SK-N-SH (cell line): ENCODE measurements around the gene NSMCE1. TPM values are rescaled to one million over a fixed set of nuclear protein-coding genes. Genes with fewer than 3 reads are reported as not detected.

Experiments used
- CTCF ChIA-PET: fragments of 300-600, 350-600 bp; formaldehyde crosslinking; extraction: SDS; loops from one replicate; lab custom pipeline; 2021; lab: Yijun Ruan, JAX
- POLR2A ChIA-PET: fragments of 350-600 bp; sonication (Branson Sonifier 250); formaldehyde crosslinking; extraction: SDS; loops from one replicate; lab custom pipeline; 2020; ENCODE audit warnings: antibody characterized with exemption, inconsistent platforms; lab: Yijun Ruan, JAX
- DNase-seq: peaks from one replicate; pipeline ENCODE4 v3.0.0; 2012
- H2AFZ ChIP-seq: fragments of 200-600 bp; sonication (generic); 2 replicates; pipeline ENCODE4 v1.8.1; 2016; ENCODE audit warnings: antibody characterized with exemption, mild to moderate bottlenecking, low read depth
- H3F3A ChIP-seq: fragments of 200-600 bp; sonication (generic); replicated peaks from 2 replicates; pipeline ENCODE3; 2016; ENCODE audit warnings: antibody characterized with exemption, mild to moderate bottlenecking; ENCODE audit not compliant: insufficient read depth
- H3K27ac ChIP-seq, 2 experiments: fragments of 200-500 bp in 1 of 2; fragments of 200-600 bp in 1 of 2; sonication (Bioruptor generic) in 1 of 2; sonication (generic), shearing (Covaris generic) in 1 of 2; 2 replicates each; pipeline versions ENCODE4 v1.5.1 to v1.6.1; 2014 to 2016; ENCODE audit warnings: low read depth in 2 of 2, inconsistent platforms in 1 of 2, low read length in 1 of 2, mild to moderate bottlenecking in 1 of 2, mixed read lengths in 1 of 2
- H3K27me3 ChIP-seq: fragments of 200-600 bp; sonication (generic), shearing (Covaris generic); 2 replicates; pipeline ENCODE4 v1.6.1; 2016; ENCODE audit warnings: mixed run types; ENCODE audit not compliant: insufficient read depth
- H3K36me3 ChIP-seq, 2 experiments: fragments of 200-500 bp in 1 of 2; fragments of 200-600 bp in 1 of 2; sonication (Bioruptor generic) in 1 of 2; sonication (generic) in 1 of 2; replicated peaks in 1 of 2; 2 replicates each; pipeline versions ENCODE3 to v1.5.1; 2014 to 2016; ENCODE audit warnings: low read length in 1 of 2, mild to moderate bottlenecking in 1 of 2; ENCODE audit not compliant: insufficient read depth in 2 of 2, control insufficient read depth in 1 of 2
- H3K4me1 ChIP-seq, 2 experiments: fragments of 200-500 bp in 1 of 2; fragments of 200-600 bp in 1 of 2; sonication (Bioruptor generic) in 1 of 2; sonication (generic), shearing (Covaris generic) in 1 of 2; 2 replicates each; pipeline versions ENCODE4 v1.5.1 to v1.6.1; 2014 to 2016; ENCODE audit warnings: low read depth in 1 of 2, low read length in 1 of 2, mixed run types in 1 of 2; ENCODE audit not compliant: insufficient read depth in 2 of 2, control insufficient read depth in 1 of 2
- H3K4me2 ChIP-seq: fragments of 200-600 bp; sonication (generic), shearing (Covaris generic); 2 replicates; pipeline ENCODE4 v1.6.1; 2017; ENCODE audit warnings: mixed run types
- H3K4me3 ChIP-seq, 2 experiments: fragments of 200-500 bp in 1 of 2; fragments of 200-600 bp in 1 of 2; sonication (Bioruptor generic) in 1 of 2; sonication (generic), shearing (Covaris generic) in 1 of 2; 2 replicates each; pipeline versions ENCODE4 v1.5.1 to v1.8.1; 2014 to 2016; ENCODE audit warnings: low read depth in 2 of 2, inconsistent platforms in 1 of 2, low read length in 1 of 2, mild to moderate bottlenecking in 1 of 2, mixed read lengths in 1 of 2, moderate library complexity in 1 of 2
- H3K79me2 ChIP-seq: fragments of 200-600 bp; sonication (generic); 2 replicates; pipeline ENCODE4 v1.8.1; 2017; ENCODE audit warnings: mild to moderate bottlenecking; ENCODE audit not compliant: insufficient read depth
- H3K9ac ChIP-seq: fragments of 200-600 bp; sonication (generic); 2 replicates; pipeline ENCODE4 v1.6.1; 2017; ENCODE audit warnings: mixed run types
- H3K9me2 ChIP-seq: fragments of 200-600 bp; sonication (generic); 2 replicates; pipeline ENCODE4 v1.6.1; 2017; ENCODE audit warnings: mixed run types
- H3K9me3 ChIP-seq: fragments of 200-600 bp; sonication (generic); 2 replicates; pipeline ENCODE4 v1.6.1; 2017; ENCODE audit warnings: mixed run types, mild to moderate bottlenecking, moderate library complexity
- H4K20me1 ChIP-seq: fragments of 200-600 bp; sonication (generic); 2 replicates; pipeline ENCODE4 v1.6.1; 2017; ENCODE audit warnings: mild to moderate bottlenecking, mixed run types; ENCODE audit not compliant: insufficient read depth
- FOXM1 ChIP-seq: IDR thresholded peaks from 2 replicates; pipeline ENCODE4 v1.4.0; 2012; ENCODE audit warnings: low read depth, mild to moderate bottlenecking
- JUND ChIP-seq: IDR thresholded peaks from 2 replicates; pipeline ENCODE4 v1.4.0; 2012
- MXI1 ChIP-seq: IDR thresholded peaks from 2 replicates; pipeline ENCODE4 v1.6.1; 2012; ENCODE audit warnings: mild to moderate bottlenecking, low read depth, low read length, improper control_type of control experiment
- NRF1 ChIP-seq: IDR thresholded peaks from 2 replicates; pipeline ENCODE4 v1.6.1; 2012; ENCODE audit warnings: low read depth, mild to moderate bottlenecking, low read length
- POLR2AphosphoS5 ChIP-seq: IDR thresholded peaks from 2 replicates; pipeline ENCODE4 v1.6.1; 2012; ENCODE audit warnings: low read depth, low read length
- RXRA ChIP-seq: IDR thresholded peaks from 2 replicates; pipeline ENCODE4 v1.4.0; 2012; ENCODE audit warnings: low read depth, mild to moderate bottlenecking, borderline replicate concordance
- TAF1 ChIP-seq: IDR thresholded peaks from 2 replicates; pipeline ENCODE4 v1.6.1; 2012; ENCODE audit warnings: low read depth, mild to moderate bottlenecking, low read length, moderate library complexity, borderline replicate concordance
- YY1 ChIP-seq: IDR thresholded peaks from 2 replicates; pipeline ENCODE4 v1.4.0; 2012; ENCODE audit warnings: low read depth, mild to moderate bottlenecking
- WGBS: methylation state at CpG from one replicate; pipeline ENCODE4 v1.1.6; 2017; ENCODE audit warnings: low lambda C conversion rate; 5-methylcytosine and 5-hydroxymethylcytosine counted together
- polyA plus RNA-seq, 3 experiments: library from polyadenylated mRNA; depleted of rRNA; stranded (reverse); fragments of >200 nt; gene quantifications; 2 replicates each; pipeline ENCODE4 v1.2.3, GENCODE V29; 2012
- TF ChIP-seq, protein P1 (sequence below): IDR thresholded peaks from 2 replicates; pipeline ENCODE4 v1.4.0; 2012; ENCODE audit warnings: low read depth
- TF ChIP-seq, protein P2 (sequence below): IDR thresholded peaks from 2 replicates; pipeline ENCODE4 v1.6.1; 2012; ENCODE audit warnings: mild to moderate bottlenecking, low read depth, low read length, moderate library complexity
- TF ChIP-seq, protein P3 (sequence below): IDR thresholded peaks from 2 replicates; pipeline ENCODE4; 2012

NSMCE1 gene
- polyA plus RNA-seq, 1 of the 3 experiments (the other 2 are of a cell fraction), result 39.8 TPM

DNA sequence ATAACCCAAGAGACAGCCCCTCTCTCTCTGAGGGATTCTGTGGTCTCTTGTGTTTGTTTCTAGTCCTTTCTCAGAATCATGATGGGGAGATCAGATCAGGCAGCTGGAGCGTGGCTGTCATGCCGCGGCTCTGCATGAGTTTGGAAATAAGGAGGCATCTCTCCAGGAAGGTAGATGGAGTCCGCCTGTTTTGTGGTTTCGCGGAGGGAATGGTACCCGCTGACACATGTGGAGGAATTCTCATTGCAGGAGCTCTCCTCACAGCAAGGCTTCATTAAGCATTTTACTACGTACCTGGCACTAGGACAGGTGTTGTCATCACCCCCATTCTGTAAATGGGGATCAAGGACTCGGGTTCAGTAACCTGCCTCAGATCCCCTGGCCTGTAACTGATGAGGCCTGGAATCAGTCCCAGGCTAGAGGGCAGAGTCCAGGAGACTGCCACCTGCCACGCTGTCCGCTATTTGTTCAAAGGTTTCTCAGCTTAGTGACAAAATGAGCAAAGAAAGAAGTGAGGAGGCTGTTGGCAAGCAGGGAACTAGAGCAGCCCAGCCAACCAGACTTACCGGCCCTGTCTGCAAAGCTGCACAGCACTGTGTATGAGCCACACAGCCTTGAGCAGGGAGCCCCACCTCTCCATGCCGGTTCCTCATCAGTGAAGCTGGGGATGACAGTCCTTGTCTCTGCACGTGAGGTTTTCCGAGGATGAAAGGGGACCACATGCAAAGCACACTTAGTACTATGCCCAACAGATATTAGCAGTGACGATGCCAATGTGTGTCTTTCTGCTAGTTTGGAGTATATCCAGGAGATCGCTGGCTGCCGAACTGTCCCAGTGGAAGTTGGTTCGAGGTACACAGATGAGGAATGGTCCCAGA is 54.2 kb downstream of the NSMCE1 start:
- Histone ChIP-seq H2AFZ (no peak overlapping the region), H3K27ac (no peak overlapping the region), H3K4me1 (no peaks in the 10 kb centered on the region; a peak in 1 of 4 replicates), H3K4me2 (no peak overlapping the region), H3K9ac (no peak overlapping the region), H3F3A (no peaks in the 10 kb centered on the region), H4K20me1 (no peaks in the 10 kb centered on the region), H3K36me3 (peaks cover 0 to 3% of the 10 kb centered on the region in 2 experiments), H3K27me3 (no peaks in the 10 kb centered on the region), H3K79me2 (no peaks in the 10 kb centered on the region), H3K4me3 (no peak overlapping the region), H3K9me3 (no peaks in the 10 kb centered on the region), H3K9me2 (no peaks in the 10 kb centered on the region)
- CTCF ChIA-PET, result interaction anchor here (0.7 kb wide), 1 partner anchor 238 kb away, joined by 3 read pairs; no protein-coding TSS in a partner anchor
- TF ChIP-seq JUND (no peak), MXI1 (no peak), NRF1 (no peak)
- POLR2A ChIA-PET, result interaction anchor here (1.3 kb wide), 1 partner anchor 11 kb away, joined by 4 read pairs; the partner anchor contains the start of gene KDM8
- 92% methylated on average over 15 of the region's 19 CpGs for WGBS
- no peak for DNase-seq

DNA sequence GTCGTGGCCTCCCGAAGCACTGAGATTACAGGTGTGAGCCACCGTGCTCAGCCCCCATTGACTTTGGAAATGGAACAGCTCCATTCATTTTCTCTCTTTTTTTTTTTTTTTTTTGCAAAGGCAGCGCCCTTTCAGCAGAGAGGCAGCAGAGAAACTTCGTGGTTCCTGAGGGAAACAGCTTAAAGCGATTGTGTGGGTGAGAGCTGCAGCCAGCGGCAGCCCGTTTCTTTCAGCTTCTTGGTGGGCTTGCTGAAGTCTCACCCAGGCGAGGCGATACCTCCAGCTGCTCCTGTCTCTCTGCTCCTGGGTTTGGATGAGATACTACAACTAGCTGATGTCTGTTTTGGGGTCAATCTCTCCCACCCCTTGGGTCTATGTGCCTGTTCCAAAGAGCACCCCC is 57.5 kb downstream of the NSMCE1 start:
- Histone ChIP-seq H3K4me3 (no peak overlapping the region), H3K79me2 (no peaks in the 10 kb centered on the region), H3K4me2 (no peak overlapping the region), H3K36me3 (peaks cover 0 to 3% of the 10 kb centered on the region in 2 experiments), H3F3A (no peaks in the 10 kb centered on the region), H4K20me1 (no peaks in the 10 kb centered on the region), H3K27me3 (no peaks in the 10 kb centered on the region), H3K9me3 (no peaks in the 10 kb centered on the region), H3K27ac (no peak overlapping the region), H3K9ac (no peak overlapping the region), H3K9me2 (no peaks in the 10 kb centered on the region), H2AFZ (no peak overlapping the region), H3K4me1 (no peaks in the 10 kb centered on the region)
- 92% methylated on average over 10 of the region's 10 CpGs for WGBS
- no peak for DNase-seq
- ChIA-PET CTCF (interaction anchor here (1.4 to 3.1 kb wide), 2 partner anchors 9 to 157 kb away, joined by 3 to 9 read pairs; no protein-coding TSS in a partner anchor), POLR2A (no interaction called here)
- TF ChIP-seq YY1, result no peak
- TF ChIP-seq POLR2AphosphoS5, result no peak
- TF ChIP-seq, protein P1, sequence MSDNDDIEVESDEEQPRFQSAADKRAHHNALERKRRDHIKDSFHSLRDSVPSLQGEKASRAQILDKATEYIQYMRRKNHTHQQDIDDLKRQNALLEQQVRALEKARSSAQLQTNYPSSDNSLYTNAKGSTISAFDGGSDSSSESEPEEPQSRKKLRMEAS, result no peak
- TF ChIP-seq, protein P2, sequence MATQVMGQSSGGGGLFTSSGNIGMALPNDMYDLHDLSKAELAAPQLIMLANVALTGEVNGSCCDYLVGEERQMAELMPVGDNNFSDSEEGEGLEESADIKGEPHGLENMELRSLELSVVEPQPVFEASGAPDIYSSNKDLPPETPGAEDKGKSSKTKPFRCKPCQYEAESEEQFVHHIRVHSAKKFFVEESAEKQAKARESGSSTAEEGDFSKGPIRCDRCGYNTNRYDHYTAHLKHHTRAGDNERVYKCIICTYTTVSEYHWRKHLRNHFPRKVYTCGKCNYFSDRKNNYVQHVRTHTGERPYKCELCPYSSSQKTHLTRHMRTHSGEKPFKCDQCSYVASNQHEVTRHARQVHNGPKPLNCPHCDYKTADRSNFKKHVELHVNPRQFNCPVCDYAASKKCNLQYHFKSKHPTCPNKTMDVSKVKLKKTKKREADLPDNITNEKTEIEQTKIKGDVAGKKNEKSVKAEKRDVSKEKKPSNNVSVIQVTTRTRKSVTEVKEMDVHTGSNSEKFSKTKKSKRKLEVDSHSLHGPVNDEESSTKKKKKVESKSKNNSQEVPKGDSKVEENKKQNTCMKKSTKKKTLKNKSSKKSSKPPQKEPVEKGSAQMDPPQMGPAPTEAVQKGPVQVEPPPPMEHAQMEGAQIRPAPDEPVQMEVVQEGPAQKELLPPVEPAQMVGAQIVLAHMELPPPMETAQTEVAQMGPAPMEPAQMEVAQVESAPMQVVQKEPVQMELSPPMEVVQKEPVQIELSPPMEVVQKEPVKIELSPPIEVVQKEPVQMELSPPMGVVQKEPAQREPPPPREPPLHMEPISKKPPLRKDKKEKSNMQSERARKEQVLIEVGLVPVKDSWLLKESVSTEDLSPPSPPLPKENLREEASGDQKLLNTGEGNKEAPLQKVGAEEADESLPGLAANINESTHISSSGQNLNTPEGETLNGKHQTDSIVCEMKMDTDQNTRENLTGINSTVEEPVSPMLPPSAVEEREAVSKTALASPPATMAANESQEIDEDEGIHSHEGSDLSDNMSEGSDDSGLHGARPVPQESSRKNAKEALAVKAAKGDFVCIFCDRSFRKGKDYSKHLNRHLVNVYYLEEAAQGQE, result no peak
- no peak for TF ChIP-seq TAF1
- no peak for TF ChIP-seq RXRA
- TF ChIP-seq, protein P3, sequence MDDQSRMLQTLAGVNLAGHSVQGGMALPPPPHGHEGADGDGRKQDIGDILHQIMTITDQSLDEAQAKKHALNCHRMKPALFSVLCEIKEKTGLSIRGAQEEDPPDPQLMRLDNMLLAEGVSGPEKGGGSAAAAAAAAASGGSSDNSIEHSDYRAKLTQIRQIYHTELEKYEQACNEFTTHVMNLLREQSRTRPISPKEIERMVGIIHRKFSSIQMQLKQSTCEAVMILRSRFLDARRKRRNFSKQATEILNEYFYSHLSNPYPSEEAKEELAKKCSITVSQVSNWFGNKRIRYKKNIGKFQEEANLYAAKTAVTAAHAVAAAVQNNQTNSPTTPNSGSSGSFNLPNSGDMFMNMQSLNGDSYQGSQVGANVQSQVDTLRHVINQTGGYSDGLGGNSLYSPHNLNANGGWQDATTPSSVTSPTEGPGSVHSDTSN, result no peak
- no peak for TF ChIP-seq FOXM1
